Measurements from ENCODE around the gene MEIS2.

The MEIS2 gene

GRCh38 chr15:36899696-36900095 is 200.7 kb downstream of the MEIS2 start:
- no peak for DNase-seq (ENCODE audit: low spot score)

- no peak for DNase-seq (ENCODE audit: low spot score)
These were observed 201.7 kb downstream of the MEIS2 start for GRCh38 chr15:36898536-36899126.

GRCh38 chr15:36897834-36898233 is 202.5 kb downstream of the MEIS2 start:
- no peak for DNase-seq (ENCODE audit: low spot score)

GRCh38 chr15:36896949-36897348 is 203.4 kb downstream of the MEIS2 start:
- DNase-seq (ENCODE audit: low spot score) = no peak

GRCh38 chr15:36894075-36894474 is 206.3 kb downstream of the MEIS2 start:
- no peak for DNase-seq (ENCODE audit: low spot score)

GRCh38 chr15:36893276-36893675 is 207.1 kb downstream of the MEIS2 start:
- no peak for DNase-seq (ENCODE audit: low spot score)

GRCh38 chr15:36888011-36888992 is 212.0 kb downstream of the MEIS2 start:
- DNase-seq (ENCODE audit: low spot score) = no peak

- no peak for DNase-seq (ENCODE audit: low spot score)
These were observed 213.0 kb downstream of the MEIS2 start for GRCh38 chr15:36887214-36887961.

GRCh38 chr15:36886701-36887100 is 213.6 kb downstream of the MEIS2 start:
- DNase-seq (ENCODE audit: low spot score) = no peak

GRCh38 chr15:36886191-36886590 is 214.2 kb downstream of the MEIS2 start:
- DNase-seq (ENCODE audit: low spot score) = no peak

- DNase-seq (ENCODE audit: low spot score) = no peak
These were observed 214.6 kb downstream of the MEIS2 start for GRCh38 chr15:36885771-36886170.

GRCh38 chr15:36884936-36885635 is 215.3 kb downstream of the MEIS2 start:
- DNase-seq (ENCODE audit: low spot score) = no peak

- DNase-seq (ENCODE audit: low spot score) = no peak
These were observed 215.9 kb downstream of the MEIS2 start for GRCh38 chr15:36884518-36884875.

GRCh38 chr15:36883713-36884517 is 216.4 kb downstream of the MEIS2 start:
- peak; percentile 78 for DNase-seq (ENCODE audit: low spot score)

- no peak for DNase-seq (ENCODE audit: low spot score)
These were observed 217.7 kb downstream of the MEIS2 start for GRCh38 chr15:36882487-36883131.

GRCh38 chr15:36882056-36882455 is 218.3 kb downstream of the MEIS2 start:
- DNase-seq (ENCODE audit: low spot score) = no peak

- no peak for DNase-seq (ENCODE audit: low spot score)
These were observed 218.8 kb downstream of the MEIS2 start for GRCh38 chr15:36881516-36881915.

GRCh38 chr15:36880913-36881460 is 219.4 kb downstream of the MEIS2 start:
- no peak for DNase-seq (ENCODE audit: low spot score)

GRCh38 chr15:36880224-36880912 is 220.0 kb downstream of the MEIS2 start:
- DNase-seq (ENCODE audit: low spot score) = no peak
